H1 (cell line): ENCODE measurements around the gene POLR2M. TPM values are rescaled to one million over a fixed set of nuclear protein-coding genes. Genes with fewer than 3 reads are reported as not detected.

Experiments used
- CTCF ChIA-PET: fragments of 300-600 bp; sonication (Branson Sonifier 250); formaldehyde crosslinking; loops from one replicate; lab custom pipeline; 2021; ENCODE audit not compliant: partially characterized antibody; lab: Charles Lee
- POLR2A ChIA-PET: fragments of 300-600 bp; sonication (Branson Sonifier 250); formaldehyde crosslinking; loops from one replicate; lab custom pipeline; 2021; ENCODE audit warnings: inconsistent platforms; ENCODE audit not compliant: partially characterized antibody; lab: Charles Lee
- DNase-seq, 2 experiments: peaks; one replicate each; pipeline versions ENCODE4 v3.0.0 to v3.0.0-alpha.2; 2010 to 2022; ENCODE audit warnings: low spot score in 2 of 2, low read depth in 1 of 2, mixed read lengths in 1 of 2
- FAIRE-seq: peaks from 2 replicates; lab custom pipeline; 2011; peaks lifted over from hg19 to GRCh38; lab: Jason Lieb, UNC
- H2AFZ ChIP-seq: 2 replicates; pipeline ENCODE4 v1.8.1; 2012; ENCODE audit warnings: low read length, inconsistent platforms
- H2AK5ac ChIP-seq: 2 replicates; pipeline ENCODE4 v1.6.1; 2013; ENCODE audit warnings: low read depth, low read length
- H2BK120ac ChIP-seq: replicated peaks from 2 replicates; pipeline ENCODE3; 2013; ENCODE audit warnings: low read depth, low read length, inconsistent platforms
- H2BK12ac ChIP-seq: 2 replicates; pipeline ENCODE4 v1.6.1; 2013; ENCODE audit warnings: low read depth, low read length
- H2BK15ac ChIP-seq: 2 replicates; pipeline ENCODE4 v1.6.1; 2013; ENCODE audit warnings: low read length
- H2BK20ac ChIP-seq: 2 replicates; pipeline ENCODE4 v1.6.1; 2013; ENCODE audit warnings: low read length
- H2BK5ac ChIP-seq: 2 replicates; pipeline ENCODE4 v1.6.1; 2013; ENCODE audit warnings: low read depth, low read length
- H3K14ac ChIP-seq: 2 replicates; pipeline ENCODE4 v1.6.1; 2013; ENCODE audit warnings: inconsistent platforms; ENCODE audit not compliant: insufficient read length
- H3K18ac ChIP-seq: 2 replicates; pipeline ENCODE4 v1.6.1; 2013; ENCODE audit warnings: low read length; ENCODE audit errors: extremely low read depth
- H3K23ac ChIP-seq: 2 replicates; pipeline ENCODE4 v1.6.1; 2013; ENCODE audit warnings: inconsistent platforms; ENCODE audit not compliant: insufficient read length
- H3K23me2 ChIP-seq: 2 replicates; pipeline ENCODE4 v1.6.1; 2013; ENCODE audit warnings: low read depth, low read length
- H3K27ac ChIP-seq: 2 replicates; pipeline ENCODE4 v1.6.1; 2011; ENCODE audit warnings: low read depth, low read length, inconsistent platforms
- H3K27me3 ChIP-seq, 4 experiments: replicated peaks in 1 of 4; 1 replicate in 1 of 4; 2 replicates in 3 of 4; pipeline versions ENCODE4 v1.6.1 to v1.8.1; 2011 to 2013; ENCODE audit warnings: low read length in 3 of 4, mild to moderate bottlenecking in 3 of 4, inconsistent platforms in 2 of 4, mixed read lengths in 2 of 4, moderate library complexity in 1 of 4; ENCODE audit not compliant: control insufficient read depth in 3 of 4, insufficient read depth in 3 of 4; ENCODE audit errors: extremely low read depth in 1 of 4
- H3K36me3 ChIP-seq, 4 experiments: 2 replicates each; pipeline versions ENCODE4 v1.6.1 to v1.8.1; 2011 to 2013; ENCODE audit warnings: mild to moderate bottlenecking in 4 of 4, low read length in 3 of 4, moderate library complexity in 2 of 4, control low read depth in 1 of 4, inconsistent platforms in 1 of 4; ENCODE audit not compliant: insufficient read depth in 4 of 4, control insufficient read depth in 2 of 4
- H3K4ac ChIP-seq: replicated peaks from 2 replicates; pipeline ENCODE3; 2013; ENCODE audit warnings: low read length, low read depth, mixed read lengths, inconsistent platforms; ENCODE audit not compliant: insufficient read length
- H3K4me1 ChIP-seq, 4 experiments: replicated peaks in 1 of 4; 1 replicate in 1 of 4; 2 replicates in 3 of 4; pipeline versions ENCODE4 v1.6.1 to v1.8.1; 2011 to 2013; ENCODE audit warnings: low read length in 3 of 4, inconsistent platforms in 2 of 4, mixed read lengths in 1 of 4; ENCODE audit not compliant: insufficient read depth in 4 of 4, control insufficient read depth in 3 of 4
- H3K4me2 ChIP-seq, 2 experiments: 2 replicates each; pipeline versions ENCODE4 v1.6.1 to v1.8.1; 2011 to 2013; ENCODE audit warnings: low read depth in 2 of 2, low read length in 2 of 2, control low read depth in 1 of 2, inconsistent platforms in 1 of 2, mild to moderate bottlenecking in 1 of 2; ENCODE audit not compliant: insufficient read depth in 1 of 2
- H3K4me3 ChIP-seq, 4 experiments: fragments of 200-600, 300-600 bp in 1 of 4; sonication (generic), shearing (Covaris generic), sonication (Bioruptor Twin) in 1 of 4; 2 replicates each; pipeline versions ENCODE4 v1.5.1 to v1.8.1; 2011 to 2016; ENCODE audit warnings: low read length in 4 of 4, low read depth in 3 of 4, control low read depth in 2 of 4, inconsistent platforms in 2 of 4, mild to moderate bottlenecking in 2 of 4, mixed read lengths in 1 of 4, moderate library complexity in 1 of 4; ENCODE audit not compliant: insufficient read depth in 2 of 4; ENCODE audit errors: extremely low read depth in 1 of 4
- H3K56ac ChIP-seq: replicated peaks from 2 replicates; pipeline ENCODE3; 2013; ENCODE audit warnings: low read depth, mild to moderate bottlenecking, mixed read lengths, low read length, inconsistent platforms; ENCODE audit not compliant: insufficient read length
- H3K79me1 ChIP-seq: 2 replicates; pipeline ENCODE4 v1.6.1; 2013; ENCODE audit warnings: low read depth, low read length, control low read depth
- H3K79me2 ChIP-seq, 2 experiments: 2 replicates each; pipeline versions ENCODE4 v1.6.1 to v1.8.1; 2012 to 2013; ENCODE audit warnings: low read length in 2 of 2, mild to moderate bottlenecking in 2 of 2, inconsistent platforms in 1 of 2; ENCODE audit not compliant: insufficient read depth in 2 of 2, control insufficient read depth in 1 of 2
- H3K9ac ChIP-seq, 4 experiments: replicated peaks in 1 of 4; 1 replicate in 1 of 4; 2 replicates in 3 of 4; pipeline versions ENCODE4 v1.6.1 to v1.8.1; 2011 to 2013; ENCODE audit warnings: low read depth in 3 of 4, low read length in 3 of 4, control low read depth in 2 of 4, mild to moderate bottlenecking in 2 of 4, moderate library complexity in 2 of 4, inconsistent platforms in 1 of 4; ENCODE audit errors: extremely low read depth in 1 of 4
- H3K9me3 ChIP-seq, 2 experiments: 2 replicates each; pipeline versions ENCODE4 v1.6.1 to v1.8.1; 2012 to 2013; ENCODE audit warnings: mild to moderate bottlenecking in 2 of 2, moderate library complexity in 2 of 2, control low read depth in 1 of 2, inconsistent platforms in 1 of 2, low read depth in 1 of 2, low read length in 1 of 2, mixed read lengths in 1 of 2; ENCODE audit not compliant: insufficient read depth in 2 of 2
- H4K20me1 ChIP-seq, 2 experiments: replicated peaks in 1 of 2; 2 replicates each; pipeline versions ENCODE3 to v1.8.1; 2011 to 2013; ENCODE audit warnings: inconsistent platforms in 2 of 2, low read length in 2 of 2, mild to moderate bottlenecking in 1 of 2; ENCODE audit not compliant: insufficient read depth in 2 of 2, control insufficient read depth in 1 of 2
- H4K5ac ChIP-seq: 2 replicates; pipeline ENCODE4 v1.6.1; 2013; ENCODE audit warnings: low read length, low read depth, mixed read lengths, inconsistent platforms; ENCODE audit not compliant: insufficient read length
- H4K8ac ChIP-seq: 2 replicates; pipeline ENCODE4 v1.8.0; 2013; ENCODE audit warnings: mild to moderate bottlenecking, moderate library complexity, low read length, inconsistent platforms; ENCODE audit not compliant: insufficient read depth; ENCODE audit errors: extremely low read depth
- H4K91ac ChIP-seq: replicated peaks from 2 replicates; pipeline ENCODE3; 2013; ENCODE audit warnings: low read length, mixed read lengths, inconsistent platforms; ENCODE audit not compliant: insufficient read length
- CBX8 ChIP-seq: fragments of 300-800, 300-1000 bp; sonication (generic); IDR thresholded peaks from 2 replicates; pipeline ENCODE4 v1.7.1; 2016; ENCODE audit warnings: low read depth, low read length, borderline replicate concordance
- CEBPB ChIP-seq: IDR thresholded peaks from 2 replicates; pipeline ENCODE4 v1.6.1; 2012; ENCODE audit warnings: low read depth, low read length
- CREB1 ChIP-seq: IDR thresholded peaks from 2 replicates; pipeline ENCODE4 v1.6.1; 2012; ENCODE audit warnings: inconsistent platforms
- SIX5 ChIP-seq: IDR thresholded peaks from 2 replicates; pipeline ENCODE4 v1.6.1; 2011; ENCODE audit warnings: mild to moderate bottlenecking, low read depth, low read length
- WGBS, 2 experiments: shearing (Covaris generic) in 1 of 2; methylation state at CpG; one replicate each; pipeline versions ENCODE4 v1.1.6 to v1.1.7; 2013 to 2015; ENCODE audit warnings: low lambda C conversion rate in 2 of 2, mixed read lengths in 2 of 2, inconsistent platforms in 1 of 2, low coverage in 1 of 2, missing lambda C conversion rate in 1 of 2; ENCODE audit not compliant: insufficient replicate concordance in 2 of 2, insufficient coverage in 1 of 2, insufficient read length in 1 of 2; ENCODE audit errors: extremely low coverage in 1 of 2, missing lambda C conversion rate in 1 of 2; 5-methylcytosine and 5-hydroxymethylcytosine counted together
- polyA plus RNA-seq, 7 experiments: library from polyadenylated mRNA; depleted of rRNA in 3 of 7; stranded (reverse) in 5 of 7; unstranded in 2 of 7; fragments of >200 nt in 5 of 7; fragments of 200-250 nt in 2 of 7; gene quantifications; 1 replicate in 5 of 7; 2 replicates in 1 of 7; 4 replicates in 1 of 7; pipeline versions ENCODE4 v1.2.1 to v1.2.3, GENCODE V29; 2011 to 2013; ENCODE audit warnings: missing spikeins in 2 of 7, mixed read lengths in 2 of 7
- total RNA-seq: library from RNA; stranded (reverse); fragmentation: NEBNext Ultra II Directional; extraction: Animal tissue kit (Norgen Biotek cat#: 25700); gene quantifications from 2 replicates; pipeline ENCODE4 v1.2.1, GENCODE V29; 2021

Gene POLR2M
- total and polyA plus RNA-seq, 2 of the 8 experiments (the other 6 are each of a cell fraction or from before 2014, with no cell fraction given) = 32.7 to 55.1 TPM

DNA sequence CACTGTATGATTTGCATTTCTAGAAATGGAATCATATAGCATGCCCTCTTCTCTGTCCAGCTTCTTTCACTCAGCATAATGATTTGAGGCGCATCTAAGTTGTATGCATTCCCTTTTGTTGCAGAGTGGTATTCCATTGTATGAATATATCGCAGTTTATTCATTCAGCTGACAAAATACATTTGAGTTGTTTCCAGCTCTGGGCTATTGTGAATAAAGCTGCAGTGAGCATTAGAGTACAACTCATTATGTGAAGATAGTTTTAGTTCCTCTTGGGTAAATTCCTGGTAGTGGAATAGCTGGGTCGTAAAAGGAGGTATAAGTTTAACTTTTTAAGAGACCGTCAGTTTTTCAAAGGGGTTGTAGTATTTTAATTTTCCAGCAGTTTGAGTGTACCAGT is 38.5 kb upstream of the POLR2M start:
- no peak overlapping the region for H3K9ac ChIP-seq
- CTCF ChIA-PET = interaction anchor here (0.6 to 2.2 kb wide), 10 partner anchors 10 to 1842 kb away, joined by 3 to 10 read pairs (median 3); no protein-coding TSS in a partner anchor

More for the DNA sequence above, 38.5 kb upstream of the POLR2M start:
- Histone ChIP-seq H3K4me1 (no peaks in the 10 kb centered on the region), H4K8ac (no peak overlapping the region), H3K56ac (no peak overlapping the region), H3K18ac (no peak overlapping the region), H3K4me2 (no peak overlapping the region), H3K14ac (no peak overlapping the region), H3K36me3 (no peaks in the 10 kb centered on the region), H3K27ac (no peak overlapping the region), H2BK120ac (no peak overlapping the region), H3K23ac (no peak overlapping the region), H3K4ac (no peak overlapping the region), H4K91ac (no peak overlapping the region), H2BK5ac (no peak overlapping the region), H2AFZ (no peak overlapping the region), H3K23me2 (no peaks in the 10 kb centered on the region), H3K4me3 (no peak overlapping the region), H4K5ac (no peak overlapping the region), H2BK20ac (no peak overlapping the region), H3K79me1 (no peaks in the 10 kb centered on the region), H2BK15ac (no peak overlapping the region), H3K9me3 (no peaks in the 10 kb centered on the region), H2BK12ac (no peak overlapping the region), H4K20me1 (no peaks in the 10 kb centered on the region), H2AK5ac (no peak overlapping the region), H3K27me3 (no peaks in the 10 kb centered on the region), H3K79me2 (no peaks in the 10 kb centered on the region)
- DNase-seq (no peak), FAIRE-seq (no peak)
- TF ChIP-seq SIX5 (no peak), CREB1 (no peak), CEBPB (no peak), CBX8 (no peak)
- WGBS, 2 experiments = 91% methylated on average over 4 of the region's 4 CpGs; no CpG with 5 or more reads in 1 of the 2 experiments
- POLR2A ChIA-PET = no interaction called here
